H1 (cell line): ENCODE data around the gene SAMD14. TPM values are rescaled to one million over a fixed set of nuclear protein-coding genes. Genes with fewer than 3 reads are reported as not detected.

Source experiments
- CTCF ChIA-PET: fragments of 300-600 bp; sonication (Branson Sonifier 250); formaldehyde crosslinking; loops from one replicate; lab custom pipeline; 2021; ENCODE audit not compliant: partially characterized antibody; lab: Charles Lee
- POLR2A ChIA-PET: fragments of 300-600 bp; sonication (Branson Sonifier 250); formaldehyde crosslinking; loops from one replicate; lab custom pipeline; 2021; ENCODE audit warnings: inconsistent platforms; ENCODE audit not compliant: partially characterized antibody; lab: Charles Lee
- DNase-seq, 2 experiments: peaks; one replicate each; pipeline versions ENCODE4 v3.0.0 to v3.0.0-alpha.2; 2010 to 2022; ENCODE audit warnings: low spot score in 2 of 2, low read depth in 1 of 2, mixed read lengths in 1 of 2
- FAIRE-seq: peaks from 2 replicates; lab custom pipeline; 2011; peaks lifted over from hg19 to GRCh38; lab: Jason Lieb, UNC
- H2AFZ ChIP-seq: 2 replicates; pipeline ENCODE4 v1.8.1; 2012; ENCODE audit warnings: low read length, inconsistent platforms
- H2AK5ac ChIP-seq: 2 replicates; pipeline ENCODE4 v1.6.1; 2013; ENCODE audit warnings: low read depth, low read length
- H2BK120ac ChIP-seq: replicated peaks from 2 replicates; pipeline ENCODE3; 2013; ENCODE audit warnings: low read depth, low read length, inconsistent platforms
- H2BK12ac ChIP-seq: 2 replicates; pipeline ENCODE4 v1.6.1; 2013; ENCODE audit warnings: low read depth, low read length
- H2BK15ac ChIP-seq: 2 replicates; pipeline ENCODE4 v1.6.1; 2013; ENCODE audit warnings: low read length
- H2BK20ac ChIP-seq: 2 replicates; pipeline ENCODE4 v1.6.1; 2013; ENCODE audit warnings: low read length
- H2BK5ac ChIP-seq: 2 replicates; pipeline ENCODE4 v1.6.1; 2013; ENCODE audit warnings: low read depth, low read length
- H3K14ac ChIP-seq: 2 replicates; pipeline ENCODE4 v1.6.1; 2013; ENCODE audit warnings: inconsistent platforms; ENCODE audit not compliant: insufficient read length
- H3K18ac ChIP-seq: 2 replicates; pipeline ENCODE4 v1.6.1; 2013; ENCODE audit warnings: low read length; ENCODE audit errors: extremely low read depth
- H3K23ac ChIP-seq: 2 replicates; pipeline ENCODE4 v1.6.1; 2013; ENCODE audit warnings: inconsistent platforms; ENCODE audit not compliant: insufficient read length
- H3K23me2 ChIP-seq: 2 replicates; pipeline ENCODE4 v1.6.1; 2013; ENCODE audit warnings: low read depth, low read length
- H3K27ac ChIP-seq: 2 replicates; pipeline ENCODE4 v1.6.1; 2011; ENCODE audit warnings: low read depth, low read length, inconsistent platforms
- H3K27me3 ChIP-seq, 4 experiments: replicated peaks in 1 of 4; 1 replicate in 1 of 4; 2 replicates in 3 of 4; pipeline versions ENCODE4 v1.6.1 to v1.8.1; 2011 to 2013; ENCODE audit warnings: low read length in 3 of 4, mild to moderate bottlenecking in 3 of 4, inconsistent platforms in 2 of 4, mixed read lengths in 2 of 4, moderate library complexity in 1 of 4; ENCODE audit not compliant: control insufficient read depth in 3 of 4, insufficient read depth in 3 of 4; ENCODE audit errors: extremely low read depth in 1 of 4
- H3K36me3 ChIP-seq, 4 experiments: 2 replicates each; pipeline versions ENCODE4 v1.6.1 to v1.8.1; 2011 to 2013; ENCODE audit warnings: mild to moderate bottlenecking in 4 of 4, low read length in 3 of 4, moderate library complexity in 2 of 4, control low read depth in 1 of 4, inconsistent platforms in 1 of 4; ENCODE audit not compliant: insufficient read depth in 4 of 4, control insufficient read depth in 2 of 4
- H3K4ac ChIP-seq: replicated peaks from 2 replicates; pipeline ENCODE3; 2013; ENCODE audit warnings: low read length, low read depth, mixed read lengths, inconsistent platforms; ENCODE audit not compliant: insufficient read length
- H3K4me1 ChIP-seq, 4 experiments: replicated peaks in 1 of 4; 1 replicate in 1 of 4; 2 replicates in 3 of 4; pipeline versions ENCODE4 v1.6.1 to v1.8.1; 2011 to 2013; ENCODE audit warnings: low read length in 3 of 4, inconsistent platforms in 2 of 4, mixed read lengths in 1 of 4; ENCODE audit not compliant: insufficient read depth in 4 of 4, control insufficient read depth in 3 of 4
- H3K4me2 ChIP-seq, 2 experiments: 2 replicates each; pipeline versions ENCODE4 v1.6.1 to v1.8.1; 2011 to 2013; ENCODE audit warnings: low read depth in 2 of 2, low read length in 2 of 2, control low read depth in 1 of 2, inconsistent platforms in 1 of 2, mild to moderate bottlenecking in 1 of 2; ENCODE audit not compliant: insufficient read depth in 1 of 2
- H3K4me3 ChIP-seq, 4 experiments: fragments of 200-600, 300-600 bp in 1 of 4; sonication (generic), shearing (Covaris generic), sonication (Bioruptor Twin) in 1 of 4; 2 replicates each; pipeline versions ENCODE4 v1.5.1 to v1.8.1; 2011 to 2016; ENCODE audit warnings: low read length in 4 of 4, low read depth in 3 of 4, control low read depth in 2 of 4, inconsistent platforms in 2 of 4, mild to moderate bottlenecking in 2 of 4, mixed read lengths in 1 of 4, moderate library complexity in 1 of 4; ENCODE audit not compliant: insufficient read depth in 2 of 4; ENCODE audit errors: extremely low read depth in 1 of 4
- H3K56ac ChIP-seq: replicated peaks from 2 replicates; pipeline ENCODE3; 2013; ENCODE audit warnings: low read depth, mild to moderate bottlenecking, mixed read lengths, low read length, inconsistent platforms; ENCODE audit not compliant: insufficient read length
- H3K79me1 ChIP-seq: 2 replicates; pipeline ENCODE4 v1.6.1; 2013; ENCODE audit warnings: low read depth, low read length, control low read depth
- H3K79me2 ChIP-seq, 2 experiments: 2 replicates each; pipeline versions ENCODE4 v1.6.1 to v1.8.1; 2012 to 2013; ENCODE audit warnings: low read length in 2 of 2, mild to moderate bottlenecking in 2 of 2, inconsistent platforms in 1 of 2; ENCODE audit not compliant: insufficient read depth in 2 of 2, control insufficient read depth in 1 of 2
- H3K9ac ChIP-seq, 4 experiments: replicated peaks in 1 of 4; 1 replicate in 1 of 4; 2 replicates in 3 of 4; pipeline versions ENCODE4 v1.6.1 to v1.8.1; 2011 to 2013; ENCODE audit warnings: low read depth in 3 of 4, low read length in 3 of 4, control low read depth in 2 of 4, mild to moderate bottlenecking in 2 of 4, moderate library complexity in 2 of 4, inconsistent platforms in 1 of 4; ENCODE audit errors: extremely low read depth in 1 of 4
- H3K9me3 ChIP-seq, 2 experiments: 2 replicates each; pipeline versions ENCODE4 v1.6.1 to v1.8.1; 2012 to 2013; ENCODE audit warnings: mild to moderate bottlenecking in 2 of 2, moderate library complexity in 2 of 2, control low read depth in 1 of 2, inconsistent platforms in 1 of 2, low read depth in 1 of 2, low read length in 1 of 2, mixed read lengths in 1 of 2; ENCODE audit not compliant: insufficient read depth in 2 of 2
- H4K20me1 ChIP-seq, 2 experiments: replicated peaks in 1 of 2; 2 replicates each; pipeline versions ENCODE3 to v1.8.1; 2011 to 2013; ENCODE audit warnings: inconsistent platforms in 2 of 2, low read length in 2 of 2, mild to moderate bottlenecking in 1 of 2; ENCODE audit not compliant: insufficient read depth in 2 of 2, control insufficient read depth in 1 of 2
- H4K5ac ChIP-seq: 2 replicates; pipeline ENCODE4 v1.6.1; 2013; ENCODE audit warnings: low read length, low read depth, mixed read lengths, inconsistent platforms; ENCODE audit not compliant: insufficient read length
- H4K8ac ChIP-seq: 2 replicates; pipeline ENCODE4 v1.8.0; 2013; ENCODE audit warnings: mild to moderate bottlenecking, moderate library complexity, low read length, inconsistent platforms; ENCODE audit not compliant: insufficient read depth; ENCODE audit errors: extremely low read depth
- H4K91ac ChIP-seq: replicated peaks from 2 replicates; pipeline ENCODE3; 2013; ENCODE audit warnings: low read length, mixed read lengths, inconsistent platforms; ENCODE audit not compliant: insufficient read length
- BRCA1 ChIP-seq: IDR thresholded peaks from 2 replicates; pipeline ENCODE4 v1.6.1; 2012; ENCODE audit warnings: low read depth, low read length, improper control_type of control experiment
- CBX8 ChIP-seq: fragments of 300-800, 300-1000 bp; sonication (generic); IDR thresholded peaks from 2 replicates; pipeline ENCODE4 v1.7.1; 2016; ENCODE audit warnings: low read depth, low read length, borderline replicate concordance
- CEBPB ChIP-seq: IDR thresholded peaks from 2 replicates; pipeline ENCODE4 v1.6.1; 2012; ENCODE audit warnings: low read depth, low read length
- CREB1 ChIP-seq: IDR thresholded peaks from 2 replicates; pipeline ENCODE4 v1.6.1; 2012; ENCODE audit warnings: inconsistent platforms
- EGR1 ChIP-seq: IDR thresholded peaks from 2 replicates; pipeline ENCODE4 v1.6.1; 2011; ENCODE audit warnings: low read depth, low read length, borderline replicate concordance
- HDAC2 ChIP-seq, 2 experiments: fragments of 300-600 bp in 1 of 2; sonication (generic) in 1 of 2; IDR thresholded peaks; 2 replicates each; pipeline ENCODE4 v1.6.1; 2011 to 2012; ENCODE audit warnings: low read depth in 2 of 2, low read length in 2 of 2, mild to moderate bottlenecking in 2 of 2, moderate library complexity in 2 of 2, borderline replicate concordance in 1 of 2, inconsistent platforms in 1 of 2
- KDM5A ChIP-seq: fragments of 200-600 bp; IDR thresholded peaks from 2 replicates; pipeline ENCODE4 v1.7.1; 2012; ENCODE audit warnings: mild to moderate bottlenecking, low read length, inconsistent platforms, mixed read lengths
- RXRA ChIP-seq: IDR thresholded peaks from 2 replicates; pipeline ENCODE4 v1.6.1; 2011; ENCODE audit warnings: low read depth, mild to moderate bottlenecking, low read length, moderate library complexity; ENCODE audit not compliant: insufficient read depth
- SAP30 ChIP-seq: fragments of 300-600 bp; sonication (generic); IDR thresholded peaks from 2 replicates; pipeline ENCODE4 v1.7.1; 2012; ENCODE audit warnings: low read length, moderate library complexity, mild to moderate bottlenecking, inconsistent platforms; ENCODE audit not compliant: insufficient read depth, insufficient replicate concordance
- SRF ChIP-seq: IDR thresholded peaks from 2 replicates; pipeline ENCODE4 v1.6.1; 2011; ENCODE audit warnings: mild to moderate bottlenecking, low read depth, low read length, moderate library complexity
- TEAD4 ChIP-seq: IDR thresholded peaks from 2 replicates; pipeline ENCODE4 v1.6.1; 2012; ENCODE audit warnings: low read depth, low read length, inconsistent platforms, mixed read lengths
- ZNF274 ChIP-seq: IDR thresholded peaks from 2 replicates; pipeline ENCODE4 v1.7.0; 2012; ENCODE audit warnings: low read length, borderline replicate concordance; ENCODE audit errors: extremely low read depth
- WGBS, 2 experiments: shearing (Covaris generic) in 1 of 2; methylation state at CpG; one replicate each; pipeline versions ENCODE4 v1.1.6 to v1.1.7; 2013 to 2015; ENCODE audit warnings: low lambda C conversion rate in 2 of 2, mixed read lengths in 2 of 2, inconsistent platforms in 1 of 2, low coverage in 1 of 2, missing lambda C conversion rate in 1 of 2; ENCODE audit not compliant: insufficient replicate concordance in 2 of 2, insufficient coverage in 1 of 2, insufficient read length in 1 of 2; ENCODE audit errors: extremely low coverage in 1 of 2, missing lambda C conversion rate in 1 of 2; 5-methylcytosine and 5-hydroxymethylcytosine counted together
- polyA plus RNA-seq, 7 experiments: library from polyadenylated mRNA; depleted of rRNA in 3 of 7; stranded (reverse) in 5 of 7; unstranded in 2 of 7; fragments of >200 nt in 5 of 7; fragments of 200-250 nt in 2 of 7; gene quantifications; 1 replicate in 5 of 7; 2 replicates in 1 of 7; 4 replicates in 1 of 7; pipeline versions ENCODE4 v1.2.1 to v1.2.3, GENCODE V29; 2011 to 2013; ENCODE audit warnings: missing spikeins in 2 of 7, mixed read lengths in 2 of 7
- total RNA-seq: library from RNA; stranded (reverse); fragmentation: NEBNext Ultra II Directional; extraction: Animal tissue kit (Norgen Biotek cat#: 25700); gene quantifications from 2 replicates; pipeline ENCODE4 v1.2.1, GENCODE V29; 2021

The SAMD14 gene
- total and polyA plus RNA-seq, 2 of the 8 experiments (the other 6 are each of a cell fraction or from before 2014, with no cell fraction given), result 5.7 to 5.8 TPM

GRCh38 chr17:50103252-50103651, 26.7 kb downstream of the SAMD14 start:
- Histone ChIP-seq H3K4ac (no peak overlapping the region), H3K4me2 (no peak overlapping the region), H3K79me2 (no peaks in the 10 kb centered on the region), H3K27ac (no peak overlapping the region), H3K36me3 (peaks cover 0 to 4% (median 0%) of the 10 kb centered on the region in 4 experiments; a peak in 1 of 8 replicates), H3K9ac (no peak overlapping the region), H2BK20ac (no peak overlapping the region), H2BK15ac (no peak overlapping the region), H3K56ac (no peak overlapping the region), H3K14ac (no peak overlapping the region), H4K5ac (no peak overlapping the region), H4K91ac (no peak overlapping the region), H4K20me1 (peaks cover 0 to 2% of the 10 kb centered on the region in 2 experiments), H2BK12ac (no peak overlapping the region), H3K23me2 (0 out of 2 replicates have a peak, but pooled peaks cover 5% of the 10 kb centered on the region), H3K23ac (no peak overlapping the region), H3K4me1 (peaks cover 0 to 19% (median 12%) of the 10 kb centered on the region in 4 experiments; a peak in 6 of 7 replicates), H3K9me3 (no peaks in the 10 kb centered on the region), H3K27me3 (no peaks in the 10 kb centered on the region; a peak in 1 of 7 replicates), H3K4me3 (no peak overlapping the region), H2AFZ (no peak overlapping the region), H3K18ac (no peak overlapping the region), H4K8ac (no peak overlapping the region), H2BK120ac (no peak overlapping the region), H2BK5ac (no peak overlapping the region), H2AK5ac (no peak overlapping the region), H3K79me1 (peaks cover 3% of the 10 kb centered on the region)
- ChIA-PET CTCF (interaction anchor here (0.6 to 15.7 kb wide), 10 partner anchors 10 to 223 kb away, joined by 3 to 412 read pairs (median 4); partner anchors contain the start of gene PDK2), POLR2A (interaction anchor here (0.8 kb wide), 1 partner anchor 16 kb away, joined by 3 read pairs; no protein-coding TSS in a partner anchor)
- FAIRE-seq (no peak), DNase-seq (no peak)
- WGBS, 2 experiments, result 62% methylated on average over 2 of the region's 2 CpGs; no CpG with 5 or more reads in 1 of the 2 experiments
- no peak for TF ChIP-seq HDAC2 (IDR thresholded peaks at IDR 0.05; ENCODE audit: borderline replicate concordance in 1 of 2, low read depth in 2 of 2, low read length in 2 of 2)
- no peak for TF ChIP-seq SRF
- no peak for TF ChIP-seq CEBPB
- no peak for TF ChIP-seq RXRA
- no peak for TF ChIP-seq CREB1
- TF ChIP-seq CBX8, result no peak
- TF ChIP-seq KDM5A, result no peak
- TF ChIP-seq SAP30, result no peak
- TF ChIP-seq TEAD4, result no peak
- no peak for TF ChIP-seq EGR1
- no peak for TF ChIP-seq BRCA1
- TF ChIP-seq ZNF274, result no peak
